Caco-2 (cell line): ENCODE data around the gene PLPP4. TPM values are rescaled to one million over a fixed set of nuclear protein-coding genes. Genes with fewer than 3 reads are reported as not detected.
"Not testable (repeated sequence)": the region's sequence is repeated elsewhere in the genome, so short reads cannot be mapped to it uniquely, and the experiment has no call there.

Experiments
- BruUV-seq: library from RNA; stranded (reverse); fragments of 400-500 nt; replicated peaks from 2 replicates; lab custom pipeline; 2021; lab: Mats Ljungman, UMichigan
- CTCF ChIA-PET: fragments of 300-600 bp; sonication (Branson Sonifier 250); formaldehyde crosslinking; loops from one replicate; lab custom pipeline; 2022; ENCODE audit warnings: antibody characterized with exemption; lab: Charles Lee
- POLR2A ChIA-PET: fragments of 300-600 bp; sonication (Branson Sonifier 250); formaldehyde crosslinking; loops from one replicate; lab custom pipeline; 2022; ENCODE audit warnings: antibody characterized with exemption; lab: Charles Lee
- DNase-seq, 2 experiments: peaks; one replicate each; pipeline versions ENCODE4 v3.0.0 to v3.0.0-alpha.2; 2020 to 2022
- H3K27me3 ChIP-seq: replicated peaks from 2 replicates; pipeline ENCODE4 v1.6.0; 2011; ENCODE audit warnings: low read length; ENCODE audit not compliant: control insufficient read depth, insufficient read depth
- H3K36me3 ChIP-seq: 2 replicates; pipeline ENCODE4 v1.5.1; 2011; ENCODE audit warnings: low read length; ENCODE audit not compliant: control insufficient read depth, insufficient read depth
- H3K4me1 ChIP-seq: fragments of 250-450 bp; sonication (Bioruptor Pico); 2 replicates; pipeline ENCODE4 v1.5.1; 2020; ENCODE audit warnings: mild to moderate bottlenecking
- H3K4me3 ChIP-seq: 2 replicates; pipeline ENCODE4 v1.5.1; 2011; ENCODE audit warnings: low read depth, mild to moderate bottlenecking, control low read depth, low read length
- H3K9me3 ChIP-seq: fragments of 250-450 bp; sonication (Bioruptor Pico); 2 replicates; pipeline ENCODE4 v1.5.1; 2020; ENCODE audit warnings: mild to moderate bottlenecking, moderate library complexity
- H3K27ac Mint-ChIP-seq: one replicate; pipeline ENCODE4 v1.8.0; 2022; ENCODE audit warnings: mixed read lengths; ENCODE audit not compliant: unreplicated experiment
- H3K27me3 Mint-ChIP-seq: one replicate; pipeline ENCODE4 v1.8.0; 2022; ENCODE audit warnings: mixed read lengths; ENCODE audit not compliant: insufficient read depth, unreplicated experiment
- H3K36me3 Mint-ChIP-seq: one replicate; pipeline ENCODE4 v1.8.0; 2022; ENCODE audit warnings: mild to moderate bottlenecking, mixed read lengths; ENCODE audit not compliant: insufficient read depth, unreplicated experiment
- H3K4me1 Mint-ChIP-seq: one replicate; pipeline ENCODE4 v1.8.0; 2022; ENCODE audit warnings: low read depth, mixed read lengths; ENCODE audit not compliant: unreplicated experiment
- H3K4me3 Mint-ChIP-seq: one replicate; pipeline ENCODE4 v1.8.0; 2022; ENCODE audit warnings: mild to moderate bottlenecking, moderate library complexity, mixed read lengths; ENCODE audit not compliant: unreplicated experiment
- H3K9me3 Mint-ChIP-seq: one replicate; pipeline ENCODE4 v1.8.0; 2022; ENCODE audit warnings: mixed read lengths; ENCODE audit not compliant: unreplicated experiment
- intact Hi-C: fragments of 100-400 bp; cut with micrococcal nuclease; formaldehyde crosslinking; loops from one replicate; pipeline ENCODE4 v1.10.0; 2022; ENCODE audit not compliant: unreplicated experiment
- total RNA-seq: library from RNA; stranded (reverse); gene quantifications from 2 replicates; pipeline ENCODE4 v1.2.3, GENCODE V29; 2022
- TF ChIP-seq, protein P1 (sequence below), 2 experiments: fragments of 200-600 bp in 1 of 2; IDR thresholded peaks; 1 replicate in 1 of 2; 2 replicates in 1 of 2; pipeline versions ENCODE4 v1.5.1 to v1.8.0; 2011 to 2022; ENCODE audit warnings: antibody characterized with exemption in 1 of 2, control low read depth in 1 of 2, inconsistent platforms in 1 of 2, low read depth in 1 of 2, low read length in 1 of 2, mild to moderate bottlenecking in 1 of 2, moderate library complexity in 1 of 2; ENCODE audit not compliant: insufficient read depth in 1 of 2, severe bottlenecking in 1 of 2, unreplicated experiment in 1 of 2

PLPP4 gene
- total RNA-seq, 1 experiment from 2014 or later = 0.61 TPM

- Mint-ChIP-seq H3K27me3 (peaks cover 14% of the 10 kb centered on the region), H3K4me3 (no peak overlapping the region), H3K36me3 (no peaks in the 10 kb centered on the region), H3K9me3 (no peaks in the 10 kb centered on the region), H3K4me1 (no peaks in the 10 kb centered on the region), H3K27ac (no peak overlapping the region)
- no TSS peak for BruUV-seq
- no peak for DNase-seq
- CTCF ChIA-PET = no interaction called here
- TF ChIP-seq, protein P1, sequence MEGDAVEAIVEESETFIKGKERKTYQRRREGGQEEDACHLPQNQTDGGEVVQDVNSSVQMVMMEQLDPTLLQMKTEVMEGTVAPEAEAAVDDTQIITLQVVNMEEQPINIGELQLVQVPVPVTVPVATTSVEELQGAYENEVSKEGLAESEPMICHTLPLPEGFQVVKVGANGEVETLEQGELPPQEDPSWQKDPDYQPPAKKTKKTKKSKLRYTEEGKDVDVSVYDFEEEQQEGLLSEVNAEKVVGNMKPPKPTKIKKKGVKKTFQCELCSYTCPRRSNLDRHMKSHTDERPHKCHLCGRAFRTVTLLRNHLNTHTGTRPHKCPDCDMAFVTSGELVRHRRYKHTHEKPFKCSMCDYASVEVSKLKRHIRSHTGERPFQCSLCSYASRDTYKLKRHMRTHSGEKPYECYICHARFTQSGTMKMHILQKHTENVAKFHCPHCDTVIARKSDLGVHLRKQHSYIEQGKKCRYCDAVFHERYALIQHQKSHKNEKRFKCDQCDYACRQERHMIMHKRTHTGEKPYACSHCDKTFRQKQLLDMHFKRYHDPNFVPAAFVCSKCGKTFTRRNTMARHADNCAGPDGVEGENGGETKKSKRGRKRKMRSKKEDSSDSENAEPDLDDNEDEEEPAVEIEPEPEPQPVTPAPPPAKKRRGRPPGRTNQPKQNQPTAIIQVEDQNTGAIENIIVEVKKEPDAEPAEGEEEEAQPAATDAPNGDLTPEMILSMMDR (IDR thresholded peaks at IDR 0.05; ENCODE audit: insufficient read depth in 1 of 2, low read depth in 1 of 2, low read length in 1 of 2, severe bottlenecking in 1 of 2, unreplicated experiment in 1 of 2) = no peak
- Histone ChIP-seq H3K4me1 (no peaks in the 10 kb centered on the region), H3K4me3 (no peak overlapping the region), H3K9me3 (no peaks in the 10 kb centered on the region), H3K36me3 (no peaks in the 10 kb centered on the region), H3K27me3 (no peaks in the 10 kb centered on the region)
- POLR2A ChIA-PET = no interaction called here
- intact Hi-C loops = no loop called here
Observed at GRCh38 chr10:120495226-120496009, 38.4 kb downstream of the PLPP4 start.

DNA sequence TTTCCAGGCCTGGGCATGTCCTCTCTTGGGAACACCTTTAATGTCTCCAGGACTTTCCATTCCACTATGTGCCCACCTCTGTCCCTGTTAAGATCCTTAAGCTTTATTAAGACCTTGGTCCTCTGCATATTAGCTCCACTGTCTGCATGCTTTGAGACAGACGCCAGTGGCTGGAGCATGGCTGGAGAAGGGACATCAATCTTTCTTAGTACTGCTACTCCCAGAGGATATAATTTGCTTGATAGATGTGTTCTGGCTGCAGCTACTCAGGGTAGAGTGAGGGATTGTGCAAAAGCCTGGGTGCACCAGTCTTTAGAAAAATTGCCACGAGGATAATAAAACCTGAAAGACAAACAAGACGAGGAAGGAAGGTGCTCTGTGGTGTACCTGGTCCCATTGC lies 42.9 kb downstream of the PLPP4 start:
- Mint-ChIP-seq H3K4me1 (no peaks in the 10 kb centered on the region), H3K27ac (no peak overlapping the region), H3K9me3 (no peaks in the 10 kb centered on the region), H3K36me3 (no peaks in the 10 kb centered on the region), H3K27me3 (peaks cover 13% of the 10 kb centered on the region), H3K4me3 (no peak overlapping the region)
- no TSS peak for BruUV-seq
- Histone ChIP-seq H3K4me3 (no peak overlapping the region), H3K9me3 (no peaks in the 10 kb centered on the region), H3K27me3 (no peaks in the 10 kb centered on the region), H3K36me3 (no peaks in the 10 kb centered on the region), H3K4me1 (no peaks in the 10 kb centered on the region)
- ChIA-PET POLR2A (no interaction called here), CTCF (no interaction called here)
- intact Hi-C loops = no loop called here
- TF ChIP-seq, protein P1 (IDR thresholded peaks at IDR 0.05; ENCODE audit: insufficient read depth in 1 of 2, low read depth in 1 of 2, low read length in 1 of 2, severe bottlenecking in 1 of 2, unreplicated experiment in 1 of 2) = no peak
- DNase-seq = no peak

DNA sequence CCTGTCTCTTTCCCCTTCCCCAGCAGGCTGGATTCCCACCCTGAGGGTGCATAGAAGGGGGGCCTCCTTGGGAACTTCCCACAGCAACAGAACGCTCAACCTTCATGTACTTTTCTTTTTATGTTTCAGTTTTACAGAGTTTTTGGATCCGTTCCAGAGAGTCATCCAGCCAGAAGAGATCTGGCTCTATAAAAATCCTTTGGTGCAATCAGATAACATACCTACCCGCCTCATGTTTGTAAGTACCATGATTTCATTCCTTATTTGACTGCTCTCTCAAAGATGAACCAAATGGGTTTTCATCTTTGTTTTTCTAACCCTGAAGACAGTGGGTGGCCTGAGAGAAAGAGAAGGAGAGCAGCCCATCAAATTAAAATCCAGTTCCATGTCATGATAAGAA lies 46.7 kb downstream of the PLPP4 start:
- Mint-ChIP-seq H3K4me3 (no peak overlapping the region), H3K27ac (no peak overlapping the region), H3K4me1 (no peaks in the 10 kb centered on the region), H3K36me3 (no peaks in the 10 kb centered on the region), H3K27me3 (peaks cover 13% of the 10 kb centered on the region), H3K9me3 (no peaks in the 10 kb centered on the region)
- Histone ChIP-seq H3K9me3 (no peaks in the 10 kb centered on the region), H3K36me3 (no peaks in the 10 kb centered on the region), H3K27me3 (no peaks in the 10 kb centered on the region), H3K4me1 (no peaks in the 10 kb centered on the region), H3K4me3 (no peak overlapping the region)
- CTCF ChIA-PET = no interaction called here
- no peak for DNase-seq
- TF ChIP-seq, protein P1 (IDR thresholded peaks at IDR 0.05; ENCODE audit: insufficient read depth in 1 of 2, low read depth in 1 of 2, low read length in 1 of 2, severe bottlenecking in 1 of 2, unreplicated experiment in 1 of 2) = no peak
- intact Hi-C loops = no loop called here
- no TSS peak for BruUV-seq
- POLR2A ChIA-PET = no interaction called here

- H3K27me3 ChIP-seq, POLR2A ChIA-PET, H3K4me3 Mint-ChIP-seq, H3K4me3 ChIP-seq, BruUV-seq, H3K9me3 ChIP-seq, DNase-seq, H3K36me3 ChIP-seq, CTCF ChIA-PET, H3K27ac Mint-ChIP-seq, H3K36me3 Mint-ChIP-seq, intact Hi-C loops, H3K4me1 ChIP-seq, H3K4me1 Mint-ChIP-seq, H3K9me3 Mint-ChIP-seq: not testable (repeated sequence)
- peaks cover 13% of the 10 kb centered on the region for H3K27me3 Mint-ChIP-seq
Observed at GRCh38 chr10:120504227-120504626, 47.2 kb downstream of the PLPP4 start.
